Panc1 (cell line): ENCODE data around the gene NPIPA5. TPM values are rescaled to one million over a fixed set of nuclear protein-coding genes. Genes with fewer than 3 reads are reported as not detected.
"Not testable (repeated sequence)": the region's sequence is repeated elsewhere in the genome, so short reads cannot be mapped to it uniquely, and the experiment has no call there.

Experiments
- ATAC-seq: fragments of 200-7000 bp; cut with Tn5 transposase; 2 replicates; pipeline ENCODE4 v1.9.1; 2020; ENCODE audit warnings: mild to moderate bottlenecking, moderate library complexity
- Bru-seq: library from RNA; stranded (reverse); fragments of 400-500 nt; gene quantifications from one replicate; lab custom pipeline; 2021; lab: Mats Ljungman, UMichigan
- BruChase-seq, 2 experiments: library from RNA; stranded (reverse); fragments of 400-500 nt; gene quantifications; one replicate each; lab custom pipeline; 2021; lab: Mats Ljungman, UMichigan
- BruUV-seq: library from RNA; stranded (reverse); fragments of 400-500 nt; replicated peaks from 2 replicates; lab custom pipeline; 2021; lab: Mats Ljungman, UMichigan
- CTCF ChIA-PET: fragments of 300-600 bp; sonication (Branson Sonifier 250); formaldehyde crosslinking; loops from one replicate; lab custom pipeline; 2022; ENCODE audit warnings: antibody characterized with exemption; lab: Charles Lee
- POLR2A ChIA-PET: fragments of 300-600 bp; sonication (Branson Sonifier 250); formaldehyde crosslinking; loops from one replicate; lab custom pipeline; 2022; ENCODE audit warnings: antibody characterized with exemption; lab: Charles Lee
- DNase-seq: peaks from one replicate; pipeline ENCODE4 v3.0.0-alpha.2; 2010; ENCODE audit warnings: low read depth, low spot score
- H3K27ac ChIP-seq: 2 replicates; pipeline ENCODE4 v1.5.1; 2011; ENCODE audit warnings: mild to moderate bottlenecking, low read length, inconsistent platforms
- H3K27me3 ChIP-seq: fragments of 200-500 bp; sonication (Bioruptor generic); 2 replicates; pipeline ENCODE4 v1.6.0; 2014; ENCODE audit warnings: low read length, inconsistent platforms; ENCODE audit not compliant: control insufficient read depth, insufficient read depth
- H3K36me3 ChIP-seq: fragments of 200-500 bp; sonication (Bioruptor generic); 2 replicates; pipeline ENCODE4 v1.5.1; 2014; ENCODE audit warnings: inconsistent platforms, mild to moderate bottlenecking, low read length, moderate library complexity; ENCODE audit not compliant: control insufficient read depth, insufficient read depth
- H3K4me1 ChIP-seq: 2 replicates; pipeline ENCODE4 v1.5.1; 2011; ENCODE audit warnings: inconsistent platforms, mild to moderate bottlenecking, low read length, moderate library complexity; ENCODE audit not compliant: control insufficient read depth, insufficient read depth
- H3K4me3 ChIP-seq, 2 experiments: 2 replicates each; pipeline ENCODE4 v1.5.1; 2011 to 2012; ENCODE audit warnings: low read depth in 2 of 2, low read length in 2 of 2, mild to moderate bottlenecking in 2 of 2, inconsistent platforms in 1 of 2, moderate library complexity in 1 of 2
- H3K9me3 ChIP-seq: fragments of 200-500 bp; sonication (Bioruptor generic); 2 replicates; pipeline ENCODE4 v1.5.1; 2014; ENCODE audit warnings: low read depth, mild to moderate bottlenecking, inconsistent platforms, low read length, moderate library complexity; ENCODE audit not compliant: control insufficient read depth, insufficient read depth
- CTCF ChIP-seq: fragments of 450-650 bp; IDR thresholded peaks from 2 replicates; pipeline ENCODE4 v1.5.1; 2017; ENCODE audit warnings: mild to moderate bottlenecking
- POLR2AphosphoS5 ChIP-seq: IDR thresholded peaks from 2 replicates; pipeline ENCODE4 v1.6.1; 2012; ENCODE audit warnings: mild to moderate bottlenecking, low read depth, low read length, moderate library complexity
- REST ChIP-seq, 2 experiments: IDR thresholded peaks; 2 replicates each; pipeline ENCODE4 v1.6.1; 2011 to 2012; ENCODE audit warnings: low read depth in 2 of 2, control low read depth in 1 of 2, low read length in 1 of 2, mild to moderate bottlenecking in 1 of 2, moderate library complexity in 1 of 2; ENCODE audit not compliant: insufficient read depth in 1 of 2
- SIN3A ChIP-seq: IDR thresholded peaks from 2 replicates; pipeline ENCODE4 v1.6.1; 2012; ENCODE audit warnings: low read depth, mild to moderate bottlenecking, low read length, moderate library complexity, borderline replicate concordance; ENCODE audit not compliant: insufficient read depth
- TCF7L2 ChIP-seq: IDR thresholded peaks from 2 replicates; pipeline ENCODE4 v1.6.1; 2011; ENCODE audit warnings: mild to moderate bottlenecking, low read depth, low read length, inconsistent platforms
- in situ Hi-C: cut with HindIII; loops from 2 replicates; pipeline ENCODE4 v1.10.0; 2016; ENCODE audit warnings: low sequenced_read_pairs, low pct_unique_long_range_greater_than_20kb
- intact Hi-C: fragments of 100-400 bp; cut with micrococcal nuclease; formaldehyde crosslinking; loops from one replicate; pipeline ENCODE4 v1.10.0; 2022; ENCODE audit not compliant: unreplicated experiment
- long read RNA-seq: library from polyadenylated mRNA; unstranded; transcript quantifications from one replicate; pipeline ENCODE4 v2.0.0, GENCODE V29; 2021; ENCODE audit not compliant: unreplicated experiment
- polyA plus RNA-seq: library from polyadenylated mRNA; unstranded; fragments of >200 nt; gene quantifications from one replicate; pipeline ENCODE4 v1.2.1, GENCODE V29; 2012; ENCODE audit warnings: missing spikeins; ENCODE audit not compliant: insufficient read length
- total RNA-seq: library from RNA; stranded (reverse); gene quantifications from one replicate; pipeline ENCODE4 v1.2.1, GENCODE V29; 2021; ENCODE audit not compliant: unreplicated experiment

Gene NPIPA5
- 0.26 TPM for total RNA-seq
- 0.55 TPM for polyA plus RNA-seq
- Bru-seq, nascent RNA = percentile 30 among the genes with signal in this experiment
- percentile 33 among the genes with signal in this experiment for BruChase-seq, experiment 1, labeled RNA remaining after a 2-hour chase
- percentile 33 among the genes with signal in this experiment for BruChase-seq, experiment 2, labeled RNA remaining after a 6-hour chase
- long read RNA-seq, partial matches to known transcripts = 0 of 1 reads
- long read RNA-seq, other reads (novel, unspliced or antisense) = 1 of 1 reads

- ATAC-seq, DNase-seq, BruUV-seq, CTCF ChIA-PET, H3K4me3 ChIP-seq, H3K27ac ChIP-seq, H3K9me3 ChIP-seq, H3K4me1 ChIP-seq, POLR2A ChIA-PET, intact Hi-C loops, in situ Hi-C loops, H3K36me3 ChIP-seq, H3K27me3 ChIP-seq: not testable (repeated sequence)
These were observed at the start of gene NPIPA5 for GRCh38 chr16:15378194-15378593. NPIPA5 (minus strand) TSS chr16:15378294; CDS start chr16:15378294, 0 bp downstream.

GRCh38 chr16:15427648-15428239 is 49.6 kb upstream of the NPIPA5 start:
- ATAC-seq (peak; percentile 89), DNase-seq (no peak)
- CTCF ChIA-PET = interaction anchor here (0.6 to 1.0 kb wide), 8 partner anchors 11 to 270 kb away, joined by 3 to 6 read pairs (median 4); no protein-coding TSS in a partner anchor
- H3K4me3 ChIP-seq = no peak overlapping the region
- H3K27me3 ChIP-seq = no peaks in the 10 kb centered on the region
- POLR2A ChIA-PET = interaction anchor here (0.7 kb wide), 1 partner anchor 137 kb away, joined by 7 read pairs; no protein-coding TSS in a partner anchor
- no peaks in the 10 kb centered on the region for H3K9me3 ChIP-seq
- no peaks in the 10 kb centered on the region for H3K36me3 ChIP-seq
- H3K27ac ChIP-seq = no peak overlapping the region
- in situ Hi-C loops = no loop called here
- intact Hi-C loops = loop anchor here (10.0 kb wide), 1 partner anchor 57 kb away; no protein-coding TSS in a partner anchor
- H3K4me1 ChIP-seq = no peaks in the 10 kb centered on the region
- BruUV-seq = no TSS peak
- TF ChIP-seq REST (IDR thresholded peaks at IDR 0.05; ENCODE audit: insufficient read depth in 1 of 2, low read depth in 2 of 2, low read length in 1 of 2) (no peak), SIN3A (no peak), CTCF (peak; percentile 88), TCF7L2 (no peak), POLR2AphosphoS5 (no peak)

GRCh38 chr16:15426796-15427195 is 48.7 kb upstream of the NPIPA5 start:
- intact Hi-C loops = loop anchor here (10.0 kb wide), 1 partner anchor 58 kb away; no protein-coding TSS in a partner anchor
- no peaks in the 10 kb centered on the region for H3K4me1 ChIP-seq
- no TSS peak for BruUV-seq

More at GRCh38 chr16:15426796-15427195, 48.7 kb upstream of the NPIPA5 start:
- TF ChIP-seq TCF7L2 = no peak
- no peak for TF ChIP-seq POLR2AphosphoS5
- TF ChIP-seq CTCF = no peak
- TF ChIP-seq SIN3A = no peak
- TF ChIP-seq REST (IDR thresholded peaks at IDR 0.05; ENCODE audit: insufficient read depth in 1 of 2, low read depth in 2 of 2, low read length in 1 of 2) = no peak
- H3K9me3 ChIP-seq = no peaks in the 10 kb centered on the region
- ATAC-seq (no peak), DNase-seq (no peak)
- no peak overlapping the region for H3K27ac ChIP-seq
- H3K27me3 ChIP-seq = no peaks in the 10 kb centered on the region
- POLR2A ChIA-PET = no interaction called here
- H3K36me3 ChIP-seq = no peaks in the 10 kb centered on the region
- CTCF ChIA-PET = no interaction called here
- in situ Hi-C loops = no loop called here
- no peak overlapping the region for H3K4me3 ChIP-seq
